Retina (tissue), 1 donor: ENCODE results near the gene MKS1.

Source experiments
- DNase-seq: peaks from one replicate; pipeline ENCODE4 v3.0.0-alpha.2; 2016

MKS1 gene

DNA sequence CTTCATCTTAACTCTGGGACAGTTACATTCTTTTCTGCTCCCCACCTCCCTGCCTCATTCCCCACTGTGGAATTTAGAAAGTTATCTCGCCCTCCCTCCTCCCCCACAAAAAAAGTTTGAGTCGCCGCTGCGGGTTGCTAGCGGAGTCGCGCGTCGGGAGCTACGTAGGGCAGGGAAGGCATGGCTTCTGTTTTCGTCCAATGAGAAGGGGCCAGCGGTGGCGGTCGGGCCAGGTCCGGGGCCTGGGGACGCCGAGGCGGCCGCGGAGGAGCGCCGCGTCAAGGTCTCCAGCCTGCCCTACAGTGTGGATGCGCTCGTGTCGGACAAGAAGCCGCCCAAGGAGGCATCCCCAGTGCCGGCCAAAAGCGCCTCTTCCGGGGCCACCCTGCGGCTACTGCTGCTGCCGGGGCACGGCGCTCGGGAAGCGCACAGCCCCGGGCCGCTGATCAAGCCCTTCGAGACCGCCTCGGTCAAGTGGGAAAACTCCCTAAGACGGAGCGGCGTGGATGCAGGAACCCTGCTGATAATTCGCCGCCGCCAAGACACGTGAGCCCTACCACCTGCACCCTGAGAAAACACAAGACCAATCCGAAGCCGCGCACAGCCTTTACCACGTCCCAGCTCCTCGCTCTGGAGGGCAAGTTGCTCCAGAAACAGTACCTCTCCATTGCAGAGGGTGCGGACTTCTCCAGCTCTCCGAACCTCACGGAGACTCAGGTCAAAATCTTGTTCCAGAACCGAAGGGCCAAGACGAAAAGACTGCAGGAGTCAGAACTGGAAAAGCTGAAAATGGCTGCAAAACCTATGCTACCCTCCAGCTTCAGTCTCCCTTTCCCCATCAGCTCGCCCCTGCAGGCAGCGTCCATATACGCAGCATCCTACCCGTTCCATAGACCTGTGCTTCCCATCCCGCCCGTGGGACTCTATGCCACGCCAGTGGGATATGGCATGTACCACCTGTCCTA lies 61.9 kb downstream of the MKS1 start:
- DNase-seq: peak; percentile 80
